ENCODE data around the gene TCF4. TPM values are rescaled to one million over a fixed set of nuclear protein-coding genes. Genes with fewer than 3 reads are reported as not detected.

Gene TCF4
- total RNA-seq, 6 donors from 2014 or later = 70.6 to 115 (median 92.4) TPM

GRCh38 chr18:55559739-55560138, 28.3 kb downstream of the TCF4 start:
- TF ChIP-seq EP300 (IDR thresholded peaks at IDR 0.05) = no peak
- no peak for TF ChIP-seq POLR2A (IDR thresholded peaks at IDR 0.05)
- no peak for TF ChIP-seq CTCF (IDR thresholded peaks at IDR 0.05)
- TF ChIP-seq POLR2AphosphoS5 (IDR thresholded peaks at IDR 0.05) = no peak
- H3K9me3 ChIP-seq = no peaks in the 10 kb centered on the region
- WGBS, 2 donors = 91 to 93% methylated on average over 2 of the region's 2 CpGs
- DNase-seq (no peak), ATAC-seq (ENCODE audit: low FRiP score in 2 of 2) (no peak)
- no peak overlapping the region for H3K27ac ChIP-seq
- H3K36me3 ChIP-seq = no peaks in the 10 kb centered on the region
- H3K27me3 ChIP-seq = no peaks in the 10 kb centered on the region
- H3K4me3 ChIP-seq = no peak overlapping the region
- H3K4me1 ChIP-seq = peaks cover 0 to 3% (median 0%) of the 10 kb centered on the region in 4 donors

- Histone ChIP-seq H3K9me3 (no peaks in the 10 kb centered on the region), H3K36me3 (no peaks in the 10 kb centered on the region), H3K4me3 (no peak overlapping the region), H3K27ac (no peak overlapping the region), H3K27me3 (no peaks in the 10 kb centered on the region), H3K4me1 (peaks cover 0 to 3% (median 0%) of the 10 kb centered on the region in 4 donors)
- no peak for DNase-seq
- TF ChIP-seq EP300 (IDR thresholded peaks at IDR 0.05) (no peak), POLR2A (IDR thresholded peaks at IDR 0.05) (no peak), POLR2AphosphoS5 (IDR thresholded peaks at IDR 0.05) (no peak), CTCF (IDR thresholded peaks at IDR 0.05) (no peak)
- no peak for ATAC-seq (ENCODE audit: low FRiP score in 2 of 2)
- 81 to 100% methylated on average over 1 of the region's 1 CpG for WGBS, 2 donors
Measured at GRCh38 chr18:55557211-55557610, 30.8 kb downstream of the TCF4 start.

GRCh38 chr18:55555395-55556027, 32.5 kb downstream of the TCF4 start:
- no peak for ATAC-seq (ENCODE audit: low FRiP score in 2 of 2)
- Histone ChIP-seq H3K27me3 (no peaks in the 10 kb centered on the region), H3K27ac (no peak overlapping the region), H3K4me1 (peaks cover 0 to 3% (median 0%) of the 10 kb centered on the region in 4 donors), H3K4me3 (no peak overlapping the region), H3K9me3 (no peaks in the 10 kb centered on the region), H3K36me3 (no peaks in the 10 kb centered on the region)
- WGBS, 2 donors = 94 to 96% methylated on average over 4 of the region's 4 CpGs
- DNase-seq = no peak
- TF ChIP-seq POLR2AphosphoS5 (IDR thresholded peaks at IDR 0.05) (no peak), CTCF (IDR thresholded peaks at IDR 0.05) (no peak)

- Histone ChIP-seq H3K4me1 (peaks cover 0 to 10% (median 0%) of the 10 kb centered on the region in 4 donors), H3K27me3 (no peaks in the 10 kb centered on the region), H3K27ac (no peak overlapping the region), H3K4me3 (no peak overlapping the region), H3K36me3 (no peaks in the 10 kb centered on the region), H3K9me3 (no peaks in the 10 kb centered on the region)
- no peak for DNase-seq
- WGBS, 2 donors = 89 to 91% methylated on average over 11 of the region's 11 CpGs
- TF ChIP-seq POLR2AphosphoS5 (IDR thresholded peaks at IDR 0.05) (no peak), POLR2A (IDR thresholded peaks at IDR 0.05) (no peak), CTCF (IDR thresholded peaks at IDR 0.05) (no peak), EP300 (IDR thresholded peaks at IDR 0.05) (no peak)
- ATAC-seq (ENCODE audit: low FRiP score in 2 of 2) = no peak
Measured at GRCh38 chr18:55552526-55553189, 35.3 kb downstream of the TCF4 start.

GRCh38 chr18:55551227-55551626, 36.8 kb downstream of the TCF4 start:
- no peak for DNase-seq
- 92 to 93% methylated on average over 8 of the region's 8 CpGs for WGBS, 2 donors
- no peak overlapping the region for H3K4me3 ChIP-seq
- no peak overlapping the region for H3K27ac ChIP-seq
- no peak for TF ChIP-seq CTCF (IDR thresholded peaks at IDR 0.05)
- TF ChIP-seq POLR2AphosphoS5 (IDR thresholded peaks at IDR 0.05) = no peak
- TF ChIP-seq POLR2A (IDR thresholded peaks at IDR 0.05) = no peak
- TF ChIP-seq EP300 (IDR thresholded peaks at IDR 0.05) = no peak
- ATAC-seq (ENCODE audit: low FRiP score in 2 of 2) = no peak
- no peaks in the 10 kb centered on the region for H3K36me3 ChIP-seq
- peaks cover 0 to 10% (median 0%) of the 10 kb centered on the region in 4 donors for H3K4me1 ChIP-seq
- H3K27me3 ChIP-seq = no peaks in the 10 kb centered on the region
- H3K9me3 ChIP-seq = no peaks in the 10 kb centered on the region

Data from upper lobe of left lung (tissue), 6 donors.